Endothelial cell (in vitro differentiated cells): ENCODE data around the gene SPOCK3. TPM values are rescaled to one million over a fixed set of nuclear protein-coding genes. Genes with fewer than 3 reads are reported as not detected.

Experiments used
- DNase-seq: peaks from one replicate; pipeline ENCODE4 v3.0.0; 2021; ENCODE audit warnings: low spot score
- H3K27ac Mint-ChIP-seq: one replicate; pipeline ENCODE4 v1.8.0; 2021; ENCODE audit warnings: mixed read lengths, inconsistent platforms; ENCODE audit not compliant: unreplicated experiment
- H3K27me3 Mint-ChIP-seq: one replicate; pipeline ENCODE4 v1.8.0; 2021; ENCODE audit warnings: mild to moderate bottlenecking, moderate library complexity, mixed read lengths, inconsistent platforms; ENCODE audit not compliant: unreplicated experiment
- H3K36me3 Mint-ChIP-seq: one replicate; pipeline ENCODE4 v1.8.0; 2021; ENCODE audit warnings: mild to moderate bottlenecking, low read depth, mixed read lengths, inconsistent platforms; ENCODE audit not compliant: unreplicated experiment
- H3K4me1 Mint-ChIP-seq: one replicate; pipeline ENCODE4 v1.8.0; 2021; ENCODE audit warnings: mild to moderate bottlenecking, mixed read lengths, inconsistent platforms; ENCODE audit not compliant: unreplicated experiment
- H3K4me3 Mint-ChIP-seq: one replicate; pipeline ENCODE4 v1.8.0; 2021; ENCODE audit warnings: mild to moderate bottlenecking, mixed read lengths, inconsistent platforms; ENCODE audit not compliant: unreplicated experiment
- H3K9me3 Mint-ChIP-seq: one replicate; pipeline ENCODE4 v1.8.0; 2021; ENCODE audit warnings: mixed read lengths, inconsistent platforms; ENCODE audit not compliant: unreplicated experiment
- CTCF ChIP-seq: fragments of 200-600 bp; sonication (generic); IDR thresholded peaks from one replicate; pipeline ENCODE4 v1.5.0; 2021; ENCODE audit warnings: antibody characterized with exemption; ENCODE audit not compliant: unreplicated experiment
- total RNA-seq: library from RNA; stranded (reverse); fragmentation: NEBNext Ultra II Directional; extraction: Animal tissue kit (Norgen Biotek cat#: 25700); gene quantifications from one replicate; pipeline ENCODE4 v1.2.1, GENCODE V29; 2021; ENCODE audit not compliant: unreplicated experiment

Gene SPOCK3
- total RNA-seq, 1 donor from 2014 or later: 1.9 TPM

DNA sequence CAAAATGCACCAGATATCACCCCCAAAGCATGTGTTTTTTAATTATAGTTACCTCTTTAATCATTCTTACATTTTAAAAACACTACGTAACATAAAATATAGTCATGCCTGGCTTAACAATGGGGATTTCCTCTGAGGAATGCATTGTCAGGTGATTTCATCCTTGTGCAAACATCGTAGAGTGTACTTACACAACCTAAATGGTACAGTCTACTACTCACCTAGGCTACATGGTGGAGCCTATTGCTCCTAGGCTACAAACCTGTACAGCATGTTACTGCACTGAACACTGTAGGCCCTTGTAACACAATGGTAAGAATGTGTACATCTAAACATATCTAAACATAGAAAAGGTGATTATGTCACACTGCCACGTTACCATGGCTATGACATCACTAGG, 208.6 kb downstream of the SPOCK3 start:
- no peak overlapping the region for H3K27ac Mint-ChIP-seq
- H3K4me1 Mint-ChIP-seq: no peaks in the 10 kb centered on the region
- H3K9me3 Mint-ChIP-seq: no peaks in the 10 kb centered on the region
- no peaks in the 10 kb centered on the region for H3K36me3 Mint-ChIP-seq
- TF ChIP-seq CTCF: no peak
- no peaks in the 10 kb centered on the region for H3K27me3 Mint-ChIP-seq
- H3K4me3 Mint-ChIP-seq: no peak overlapping the region
- DNase-seq: no peak

DNA sequence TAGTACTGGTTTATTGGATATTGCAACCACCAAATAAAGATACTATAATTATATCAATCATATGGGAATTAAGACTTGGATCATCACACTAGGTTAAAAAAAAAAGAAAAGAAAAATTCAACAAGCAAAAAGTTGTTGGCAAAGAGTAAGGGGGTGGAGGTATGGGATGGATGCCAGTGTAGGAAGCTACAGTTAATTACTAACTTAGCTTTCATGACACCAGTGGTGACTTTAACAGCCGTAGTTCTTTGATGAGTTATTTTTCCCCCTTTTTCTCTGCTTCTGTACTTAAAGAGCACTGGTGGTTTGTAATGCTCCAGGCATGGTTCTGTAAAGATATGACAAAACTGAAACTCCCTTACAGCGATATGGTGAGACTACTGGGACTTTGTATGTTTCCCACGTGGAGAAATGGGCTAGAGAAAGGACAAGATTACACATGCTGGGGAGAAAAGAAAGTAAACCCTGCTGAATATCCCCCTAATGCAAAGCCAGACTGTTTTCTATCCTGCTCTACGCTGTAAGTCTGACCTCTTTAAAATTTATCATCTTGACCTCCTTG, 210.8 kb downstream of the SPOCK3 start:
- no peak overlapping the region for H3K27ac Mint-ChIP-seq
- no peaks in the 10 kb centered on the region for H3K9me3 Mint-ChIP-seq
- TF ChIP-seq CTCF: no peak
- H3K27me3 Mint-ChIP-seq: no peaks in the 10 kb centered on the region
- no peaks in the 10 kb centered on the region for H3K36me3 Mint-ChIP-seq
- DNase-seq: no peak
- H3K4me1 Mint-ChIP-seq: no peaks in the 10 kb centered on the region
- no peak overlapping the region for H3K4me3 Mint-ChIP-seq

DNA sequence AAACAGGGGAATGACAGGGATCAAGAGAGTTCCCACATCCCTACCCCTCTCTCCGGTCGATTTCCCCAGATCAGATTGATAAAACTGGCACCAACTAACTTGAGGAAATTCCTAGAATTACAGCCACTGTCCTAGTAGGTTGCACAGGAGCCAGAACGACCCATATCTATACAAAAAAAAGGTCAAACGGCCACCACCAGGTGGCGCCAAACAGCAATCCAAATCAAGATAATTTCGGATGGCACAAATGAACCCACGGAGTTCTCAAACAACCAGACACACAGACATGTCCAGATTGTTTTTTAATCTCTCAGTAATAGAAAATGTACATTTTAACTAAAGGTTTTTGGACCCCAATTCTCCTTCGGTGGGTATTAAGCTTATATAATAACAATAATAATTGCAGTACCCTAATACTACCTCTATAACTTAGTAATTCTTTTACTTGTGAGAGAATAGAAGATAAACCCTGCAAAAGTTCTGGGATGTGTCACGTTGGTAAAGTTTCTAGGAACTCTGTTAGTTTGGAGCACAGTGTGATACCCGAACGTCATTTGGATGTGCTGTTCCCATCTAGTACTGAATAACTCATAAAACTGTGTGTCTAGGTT, 212.6 kb downstream of the SPOCK3 start:
- Mint-ChIP-seq H3K9me3 (no peaks in the 10 kb centered on the region), H3K27me3 (no peaks in the 10 kb centered on the region)

DNA sequence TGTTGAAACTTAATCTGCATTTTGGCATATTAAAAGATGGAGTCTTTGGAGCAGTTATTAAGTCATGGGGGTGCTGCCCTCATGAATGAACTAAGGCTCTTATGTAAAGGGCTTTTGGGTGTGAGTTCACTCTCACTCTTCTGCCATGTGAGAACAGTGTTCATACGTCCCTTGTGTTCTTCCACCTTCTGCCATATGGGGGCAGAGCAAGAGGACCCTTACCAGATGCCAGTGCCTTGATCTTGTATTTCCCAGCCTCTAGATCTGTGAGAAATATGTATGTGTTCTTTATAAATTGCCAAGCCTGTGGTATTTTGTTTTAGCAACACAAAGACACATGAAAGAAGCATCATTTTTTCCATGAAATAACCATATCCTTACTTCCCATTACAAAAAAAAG, 213.9 kb downstream of the SPOCK3 start:
- Mint-ChIP-seq H3K9me3 (no peaks in the 10 kb centered on the region), H3K36me3 (no peaks in the 10 kb centered on the region), H3K27me3 (no peaks in the 10 kb centered on the region), H3K4me3 (no peak overlapping the region), H3K4me1 (no peaks in the 10 kb centered on the region), H3K27ac (no peak overlapping the region)
- DNase-seq: peak; percentile 31
- no peak for TF ChIP-seq CTCF

More for the DNA sequence above, 212.6 kb downstream of the SPOCK3 start:
- peak; percentile 98 for TF ChIP-seq CTCF
- DNase-seq: peak; percentile 78
- H3K4me1 Mint-ChIP-seq: no peaks in the 10 kb centered on the region
- no peaks in the 10 kb centered on the region for H3K36me3 Mint-ChIP-seq
- no peak overlapping the region for H3K27ac Mint-ChIP-seq
- H3K4me3 Mint-ChIP-seq: no peak overlapping the region

DNA sequence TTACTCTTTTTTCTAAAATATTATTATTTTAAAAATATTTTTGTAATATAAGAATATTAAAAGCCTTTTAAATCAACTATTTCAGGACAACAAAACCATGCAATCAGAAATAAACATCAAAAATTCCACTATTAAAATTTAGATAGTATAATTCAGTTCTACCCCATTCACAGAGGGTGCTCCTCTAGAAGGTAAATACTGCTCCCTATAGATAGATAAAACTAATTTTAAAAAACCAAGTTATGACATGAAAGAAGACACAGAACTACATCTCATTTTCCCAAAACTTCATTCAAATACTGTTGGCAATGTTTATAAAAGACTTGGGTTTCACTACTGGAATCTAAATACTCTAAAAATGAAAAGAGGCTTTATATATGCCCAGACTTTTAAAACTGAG, 219.3 kb downstream of the SPOCK3 start:
- H3K36me3 Mint-ChIP-seq: no peaks in the 10 kb centered on the region
- no peaks in the 10 kb centered on the region for H3K9me3 Mint-ChIP-seq
- no peak overlapping the region for H3K27ac Mint-ChIP-seq
- DNase-seq: no peak
- TF ChIP-seq CTCF: no peak
- H3K4me3 Mint-ChIP-seq: no peak overlapping the region
- no peaks in the 10 kb centered on the region for H3K27me3 Mint-ChIP-seq
- H3K4me1 Mint-ChIP-seq: no peaks in the 10 kb centered on the region
